HG03139 (cell line): ENCODE measurements around the gene IFNA1.
A peak's percentile ranks its signal among the peaks of the same experiment; 100 is the strongest.
"Not testable (repeated sequence)": the region's sequence is repeated elsewhere in the genome, so short reads cannot be mapped to it uniquely, and the experiment has no call there.

Experiments
- ATAC-seq: cut with Tn5 transposase; IDR thresholded peaks from one replicate; pipeline ENCODE4 v1.9.1; 2021; ENCODE audit not compliant: unreplicated experiment

IFNA1 gene

GRCh38 chr9:21443849-21444625 lies 3.8 kb downstream of the IFNA1 start:
- peak; percentile 93 for ATAC-seq

DNA sequence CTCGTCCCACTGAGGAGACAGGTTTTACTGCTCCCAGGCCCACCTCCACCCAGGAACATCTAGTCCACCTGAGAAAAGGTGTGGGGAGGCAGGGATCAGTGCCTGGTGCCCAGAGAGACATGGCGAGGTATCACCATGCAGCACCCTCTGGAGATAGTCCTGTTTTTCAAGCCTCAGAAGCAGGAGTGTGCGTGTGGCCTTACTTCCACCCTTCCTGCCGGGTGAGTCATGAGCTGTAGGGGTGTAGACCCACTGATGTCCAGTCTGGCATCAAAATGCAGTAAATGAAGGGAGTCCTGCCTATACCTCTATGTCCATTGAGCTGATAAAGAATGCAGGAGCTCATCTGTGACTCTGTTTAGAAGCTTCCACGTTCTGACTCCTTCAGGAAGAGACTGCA lies 9.1 kb downstream of the IFNA1 start:
- ATAC-seq, result not testable (repeated sequence)

- no peak for ATAC-seq
Measured at GRCh38 chr9:21450733-21451394, 10.6 kb downstream of the IFNA1 start.

GRCh38 chr9:21452681-21453080 lies 12.4 kb downstream of the IFNA1 start:
- ATAC-seq, result no peak

DNA sequence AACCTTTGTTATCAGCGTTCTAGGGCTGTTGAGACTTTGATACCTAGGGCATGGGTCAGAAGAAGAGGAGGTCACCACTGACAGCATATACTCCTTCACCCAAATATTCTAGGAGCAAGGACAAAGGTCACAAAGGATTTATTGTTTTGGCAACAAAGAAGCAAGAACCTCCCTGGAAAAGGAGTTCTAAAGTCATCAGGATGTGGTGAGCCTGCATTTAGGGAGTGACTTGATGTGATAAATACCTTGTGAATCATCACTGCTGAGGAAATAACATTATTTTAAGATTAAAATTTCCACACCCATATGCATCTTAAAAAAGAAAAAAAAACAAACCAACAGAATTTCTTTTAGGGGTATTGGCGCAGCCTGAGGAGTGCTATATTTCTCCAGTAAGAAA lies 13.9 kb downstream of the IFNA1 start:
- ATAC-seq, result no peak

DNA sequence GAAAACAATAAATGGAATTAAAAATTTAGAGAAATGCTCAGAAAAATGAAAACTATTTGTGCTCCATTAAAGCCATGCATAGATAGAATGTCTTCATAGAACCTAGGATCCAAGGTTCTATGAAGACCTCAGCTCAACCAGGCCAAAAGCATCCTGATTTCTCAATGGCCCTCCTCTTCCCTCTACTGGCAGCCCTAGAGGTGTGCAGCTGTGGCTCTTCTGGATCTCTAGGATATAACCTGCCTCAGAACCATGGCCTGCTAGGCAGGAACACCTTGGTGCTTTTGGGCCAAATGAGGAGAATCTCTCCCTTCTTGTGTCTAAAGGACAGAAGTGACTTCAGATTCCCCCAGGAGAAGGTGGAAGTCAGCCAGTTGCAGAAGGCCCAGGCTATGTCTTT lies 15.1 kb downstream of the IFNA1 start:
- peak; percentile 89 for ATAC-seq

- ATAC-seq, result no peak
Measured at GRCh38 chr9:21461377-21461776, 21.1 kb downstream of the IFNA1 start.

GRCh38 chr9:21465138-21465537 lies 24.9 kb downstream of the IFNA1 start:
- ATAC-seq, result no peak

GRCh38 chr9:21465859-21466518 lies 25.8 kb downstream of the IFNA1 start:
- ATAC-seq, result no peak

DNA sequence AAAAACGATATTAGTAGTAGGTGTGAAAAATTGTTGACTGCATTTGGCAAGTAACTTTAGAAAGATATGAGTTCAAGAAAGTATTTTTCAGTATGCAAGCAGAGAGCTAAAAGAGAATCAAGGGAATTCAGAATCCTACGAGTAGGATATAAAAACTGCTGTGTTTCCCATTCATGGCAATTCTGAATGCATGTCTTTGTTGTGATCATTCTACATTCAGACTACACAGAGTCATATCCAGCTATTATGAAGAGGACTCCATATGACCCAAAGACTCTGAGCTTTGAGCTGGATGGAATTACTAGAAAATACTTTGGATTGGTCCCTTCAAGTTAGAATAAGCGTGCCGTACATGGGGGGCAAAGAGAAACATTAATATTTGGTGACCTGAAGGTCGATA lies 29.9 kb downstream of the IFNA1 start:
- ATAC-seq, result no peak

GRCh38 chr9:21473236-21473635 lies 33.0 kb downstream of the IFNA1 start:
- no peak for ATAC-seq

- ATAC-seq, result no peak
Measured at GRCh38 chr9:21477466-21477865, 37.2 kb downstream of the IFNA1 start.

- no peak for ATAC-seq
Measured at GRCh38 chr9:21479152-21479702, 39.0 kb downstream of the IFNA1 start.

DNA sequence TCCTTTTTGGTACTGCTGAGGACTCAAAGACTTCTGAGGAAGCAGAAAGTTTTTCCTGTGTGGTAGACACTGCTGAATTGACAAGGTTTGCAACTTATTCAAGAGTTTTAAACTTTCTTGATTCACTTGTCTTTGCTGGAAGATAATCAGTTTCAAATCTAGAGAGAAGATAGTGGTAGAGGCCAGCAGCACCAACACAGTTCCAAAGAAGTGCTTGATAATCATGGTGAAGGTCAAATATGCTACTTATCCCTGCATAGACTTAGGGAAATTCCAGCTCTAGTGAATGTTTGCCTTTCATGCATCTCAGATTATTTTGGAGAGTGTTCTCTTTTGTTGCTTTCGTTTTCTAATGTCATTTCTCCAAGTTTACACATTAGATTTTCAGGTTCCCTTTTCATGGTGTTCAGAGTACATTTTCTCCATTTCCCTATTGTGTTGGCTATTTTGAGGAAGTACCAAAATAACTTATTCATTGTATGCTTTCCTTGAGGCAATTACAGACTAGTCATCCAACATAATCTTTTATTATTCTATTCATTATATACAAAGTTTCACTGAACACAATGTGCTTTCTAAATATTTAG lies 41.3 kb downstream of the IFNA1 start:
- ATAC-seq, result no peak

DNA sequence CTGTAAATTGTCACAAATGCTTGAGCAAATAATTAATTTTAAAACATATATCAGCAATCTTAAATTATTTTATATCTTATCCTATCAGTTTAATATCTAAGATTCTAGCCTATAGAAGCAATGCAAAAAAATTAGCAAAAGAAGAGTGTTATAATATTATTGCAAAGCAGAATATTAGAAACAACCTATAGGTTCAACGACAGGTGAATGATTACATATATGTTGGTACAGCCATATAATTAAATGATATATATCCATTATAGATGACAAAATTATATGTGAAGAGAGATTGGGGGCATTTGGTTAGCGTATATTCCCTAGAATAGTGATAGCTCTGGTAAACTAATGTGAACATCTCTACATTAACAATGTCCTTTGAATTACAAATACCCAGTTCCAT lies 42.0 kb downstream of the IFNA1 start, which contains the start of gene IFNE:
IFNE (minus strand) TSS at position 101 of the 400 bp plus-strand sequence. CDS start 619 bp downstream, outside the sequence.
- no peak for ATAC-seq
